Osteocyte (in vitro differentiated cells): Measurements from ENCODE around the gene HYDIN. TPM values are rescaled to one million over a fixed set of nuclear protein-coding genes. Genes with fewer than 3 reads are reported as not detected.

ENCODE experiments used
- DNase-seq: peaks from one replicate; pipeline ENCODE4 v3.0.0; 2021; ENCODE audit warnings: mixed read lengths; ENCODE audit not compliant: unreplicated experiment; ENCODE audit errors: extremely low spot score
- H3K27ac Mint-ChIP-seq: one replicate; pipeline ENCODE4 v1.8.0; 2021; ENCODE audit warnings: mild to moderate bottlenecking, mixed read lengths; ENCODE audit not compliant: unreplicated experiment
- H3K27me3 Mint-ChIP-seq: one replicate; pipeline ENCODE4 v1.8.0; 2021; ENCODE audit warnings: mixed read lengths; ENCODE audit not compliant: unreplicated experiment
- H3K36me3 Mint-ChIP-seq: one replicate; pipeline ENCODE4 v1.8.0; 2021; ENCODE audit warnings: mixed read lengths; ENCODE audit not compliant: unreplicated experiment
- H3K4me1 Mint-ChIP-seq: one replicate; pipeline ENCODE4 v1.8.0; 2021; ENCODE audit warnings: mixed read lengths; ENCODE audit not compliant: unreplicated experiment
- H3K4me3 Mint-ChIP-seq: one replicate; pipeline ENCODE4 v1.8.0; 2021; ENCODE audit warnings: mild to moderate bottlenecking, moderate library complexity, mixed read lengths; ENCODE audit not compliant: unreplicated experiment
- H3K9me3 Mint-ChIP-seq: one replicate; pipeline ENCODE4 v1.8.0; 2021; ENCODE audit warnings: mixed read lengths; ENCODE audit not compliant: unreplicated experiment
- CTCF ChIP-seq: fragments of 200-600 bp; sonication (generic); IDR thresholded peaks from 2 replicates; pipeline ENCODE4 v1.5.0; 2021; ENCODE audit warnings: antibody characterized with exemption, mild to moderate bottlenecking, moderate library complexity
- total RNA-seq: library from RNA; stranded (reverse); gene quantifications from 2 replicates; pipeline ENCODE4 v1.2.1, GENCODE V29; 2021

Gene HYDIN
- total RNA-seq, 1 donor from 2014 or later, result not detected

- H3K27me3 Mint-ChIP-seq, result no peaks in the 10 kb centered on the region
- no peak overlapping the region for H3K27ac Mint-ChIP-seq
- no peak for DNase-seq
- H3K4me1 Mint-ChIP-seq, result peaks cover 15% of the 10 kb centered on the region
- peaks cover 57% of the 10 kb centered on the region for H3K36me3 Mint-ChIP-seq
- H3K4me3 Mint-ChIP-seq, result no peak overlapping the region
- no peak for TF ChIP-seq CTCF
- H3K9me3 Mint-ChIP-seq, result no peaks in the 10 kb centered on the region
Observed at GRCh38 chr16:70782237-70782636, 448.3 kb downstream of the HYDIN start.

DNA sequence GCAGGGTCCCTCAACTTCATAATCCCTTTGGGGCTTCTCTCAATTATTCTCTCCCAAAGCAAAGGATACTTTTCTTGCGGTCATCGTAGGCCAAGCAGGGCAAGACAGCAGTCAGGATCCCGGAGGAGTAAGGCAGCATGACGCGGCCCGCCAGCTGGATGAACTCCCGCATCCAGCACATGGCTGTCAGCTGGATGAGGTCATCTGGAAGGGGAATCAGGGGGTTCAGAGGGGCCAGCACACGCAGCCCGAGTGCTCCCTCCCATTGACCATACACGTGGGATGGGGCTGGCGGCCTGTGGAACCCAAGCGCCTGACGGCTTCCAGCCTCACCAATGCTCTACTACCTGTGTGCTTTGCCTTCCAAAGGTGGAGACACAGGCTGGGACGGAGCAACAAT is 448.7 kb downstream of the HYDIN start:
- no peaks in the 10 kb centered on the region for H3K27me3 Mint-ChIP-seq
- H3K4me3 Mint-ChIP-seq, result no peak overlapping the region
- peaks cover 55% of the 10 kb centered on the region for H3K36me3 Mint-ChIP-seq
- H3K9me3 Mint-ChIP-seq, result no peaks in the 10 kb centered on the region
- no peak for DNase-seq
- H3K4me1 Mint-ChIP-seq, result peaks cover 15% of the 10 kb centered on the region
- TF ChIP-seq CTCF, result no peak
- no peak overlapping the region for H3K27ac Mint-ChIP-seq

GRCh38 chr16:70780546-70780945 is 450.0 kb downstream of the HYDIN start:
- H3K4me3 Mint-ChIP-seq, result no peak overlapping the region
- DNase-seq, result no peak
- peaks cover 52% of the 10 kb centered on the region for H3K36me3 Mint-ChIP-seq
- H3K9me3 Mint-ChIP-seq, result no peaks in the 10 kb centered on the region
- H3K27me3 Mint-ChIP-seq, result no peaks in the 10 kb centered on the region
- no peak for TF ChIP-seq CTCF
- H3K27ac Mint-ChIP-seq, result no peak overlapping the region
- peaks cover 15% of the 10 kb centered on the region for H3K4me1 Mint-ChIP-seq

GRCh38 chr16:70779361-70779760 is 451.2 kb downstream of the HYDIN start:
- H3K27ac Mint-ChIP-seq, result peak overlapping the region; percentile 94
- no peak for DNase-seq
- no peaks in the 10 kb centered on the region for H3K9me3 Mint-ChIP-seq
- no peaks in the 10 kb centered on the region for H3K27me3 Mint-ChIP-seq
- H3K4me1 Mint-ChIP-seq, result peaks cover 15% of the 10 kb centered on the region
- peaks cover 50% of the 10 kb centered on the region for H3K36me3 Mint-ChIP-seq
- no peak for TF ChIP-seq CTCF
- H3K4me3 Mint-ChIP-seq, result no peak overlapping the region

DNA sequence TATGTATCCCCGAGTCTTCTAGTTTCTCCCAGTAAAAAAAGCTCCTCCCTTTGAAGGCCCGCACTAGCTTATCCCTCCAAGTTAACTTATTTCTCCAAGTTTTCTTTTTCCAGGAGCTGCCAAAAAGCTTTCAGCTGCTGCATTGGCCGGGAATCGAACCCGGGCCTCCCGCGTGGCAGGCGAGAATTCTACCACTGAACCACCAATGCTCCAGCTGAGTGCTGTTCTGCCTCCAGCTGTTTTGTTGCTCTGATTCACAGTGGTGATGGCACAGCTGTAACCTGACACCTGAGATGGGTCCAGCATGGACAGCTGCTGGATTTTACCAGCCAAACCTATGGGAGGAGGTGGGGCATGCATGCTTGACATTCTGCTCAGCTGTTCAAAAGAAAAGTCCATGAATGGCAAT is 451.6 kb downstream of the HYDIN start:
- Mint-ChIP-seq H3K27me3 (no peaks in the 10 kb centered on the region), H3K27ac (peak overlapping the region; percentile 94), H3K4me3 (no peak overlapping the region), H3K9me3 (no peaks in the 10 kb centered on the region), H3K4me1 (peaks cover 15% of the 10 kb centered on the region), H3K36me3 (peaks cover 50% of the 10 kb centered on the region)
- no peak for TF ChIP-seq CTCF
- DNase-seq, result peak; percentile 95
